GM13976 (cell line): ENCODE data around the gene IRF6.

Source experiments
- DNase-seq: peaks from one replicate; pipeline ENCODE4 v3.0.0; 2012; ENCODE audit warnings: low spot score
- in situ Hi-C: fragments of 300-500 bp; cut with MboI; formaldehyde crosslinking; loops from one replicate; pipeline ENCODE4 v1.12.0; 2022; ENCODE audit warnings: low sequenced_read_pairs, mixed read lengths, inconsistent platforms; ENCODE audit not compliant: unreplicated experiment
- TF ChIP-seq, protein P1 (sequence below): IDR thresholded peaks from 2 replicates; pipeline ENCODE4 v1.5.1; 2012; ENCODE audit warnings: borderline replicate concordance, mild to moderate bottlenecking; ENCODE audit not compliant: insufficient read depth; ENCODE audit errors: extremely low read depth, missing control alignments, control extremely low read depth

The IRF6 gene

GRCh38 chr1:209805875-209806760, at the start of gene IRF6:
Gene IRF6, minus strand, starts transcription at chr1:209806142. Its CDS starts 4,729 bp downstream, at chr1:209801413.
- TF ChIP-seq, protein P1, sequence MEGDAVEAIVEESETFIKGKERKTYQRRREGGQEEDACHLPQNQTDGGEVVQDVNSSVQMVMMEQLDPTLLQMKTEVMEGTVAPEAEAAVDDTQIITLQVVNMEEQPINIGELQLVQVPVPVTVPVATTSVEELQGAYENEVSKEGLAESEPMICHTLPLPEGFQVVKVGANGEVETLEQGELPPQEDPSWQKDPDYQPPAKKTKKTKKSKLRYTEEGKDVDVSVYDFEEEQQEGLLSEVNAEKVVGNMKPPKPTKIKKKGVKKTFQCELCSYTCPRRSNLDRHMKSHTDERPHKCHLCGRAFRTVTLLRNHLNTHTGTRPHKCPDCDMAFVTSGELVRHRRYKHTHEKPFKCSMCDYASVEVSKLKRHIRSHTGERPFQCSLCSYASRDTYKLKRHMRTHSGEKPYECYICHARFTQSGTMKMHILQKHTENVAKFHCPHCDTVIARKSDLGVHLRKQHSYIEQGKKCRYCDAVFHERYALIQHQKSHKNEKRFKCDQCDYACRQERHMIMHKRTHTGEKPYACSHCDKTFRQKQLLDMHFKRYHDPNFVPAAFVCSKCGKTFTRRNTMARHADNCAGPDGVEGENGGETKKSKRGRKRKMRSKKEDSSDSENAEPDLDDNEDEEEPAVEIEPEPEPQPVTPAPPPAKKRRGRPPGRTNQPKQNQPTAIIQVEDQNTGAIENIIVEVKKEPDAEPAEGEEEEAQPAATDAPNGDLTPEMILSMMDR = no peak
- in situ Hi-C loops = no loop called here
- DNase-seq = peak; percentile 93

GRCh38 chr1:209855623-209856022, 49.7 kb upstream of the IRF6 start:
- in situ Hi-C loops = loop anchor here (25.0 kb wide), 1 partner anchor 457 kb away; no protein-coding TSS in a partner anchor
- no peak for DNase-seq
- TF ChIP-seq, protein P1 = no peak

GRCh38 chr1:209855006-209855405, 49.1 kb upstream of the IRF6 start:
- no peak for DNase-seq
- in situ Hi-C loops = loop anchor here (25.0 kb wide), 1 partner anchor 457 kb away; no protein-coding TSS in a partner anchor
- TF ChIP-seq, protein P1 = no peak

- DNase-seq = no peak
- in situ Hi-C loops = loop anchor here (25.0 kb wide), 1 partner anchor 458 kb away; no protein-coding TSS in a partner anchor
- TF ChIP-seq, protein P1 = no peak
These were observed 48.3 kb upstream of the IRF6 start for GRCh38 chr1:209854196-209854595.

DNA sequence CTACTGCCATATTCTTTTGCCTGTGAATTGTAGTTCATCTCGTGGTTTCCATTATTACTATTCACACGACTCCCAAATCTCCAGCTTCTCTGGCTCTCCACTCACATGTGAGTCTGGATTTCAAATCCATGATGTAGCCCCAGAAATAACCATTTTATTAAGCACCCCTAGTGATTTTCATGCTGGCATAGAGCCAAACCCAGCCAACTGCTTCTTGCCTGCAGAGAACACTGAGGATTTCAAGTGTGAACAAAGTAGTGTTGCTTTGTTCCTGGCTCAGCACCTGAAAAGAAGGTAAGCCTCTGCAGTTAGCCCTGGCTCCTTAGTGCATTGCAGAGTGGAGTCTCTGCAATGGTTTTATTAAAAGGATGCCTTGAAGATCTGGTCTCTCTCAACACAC, 47.7 kb upstream of the IRF6 start:
- no peak for DNase-seq
- in situ Hi-C loops = loop anchor here (25.0 kb wide), 1 partner anchor 459 kb away; no protein-coding TSS in a partner anchor
- TF ChIP-seq, protein P1 = no peak

DNA sequence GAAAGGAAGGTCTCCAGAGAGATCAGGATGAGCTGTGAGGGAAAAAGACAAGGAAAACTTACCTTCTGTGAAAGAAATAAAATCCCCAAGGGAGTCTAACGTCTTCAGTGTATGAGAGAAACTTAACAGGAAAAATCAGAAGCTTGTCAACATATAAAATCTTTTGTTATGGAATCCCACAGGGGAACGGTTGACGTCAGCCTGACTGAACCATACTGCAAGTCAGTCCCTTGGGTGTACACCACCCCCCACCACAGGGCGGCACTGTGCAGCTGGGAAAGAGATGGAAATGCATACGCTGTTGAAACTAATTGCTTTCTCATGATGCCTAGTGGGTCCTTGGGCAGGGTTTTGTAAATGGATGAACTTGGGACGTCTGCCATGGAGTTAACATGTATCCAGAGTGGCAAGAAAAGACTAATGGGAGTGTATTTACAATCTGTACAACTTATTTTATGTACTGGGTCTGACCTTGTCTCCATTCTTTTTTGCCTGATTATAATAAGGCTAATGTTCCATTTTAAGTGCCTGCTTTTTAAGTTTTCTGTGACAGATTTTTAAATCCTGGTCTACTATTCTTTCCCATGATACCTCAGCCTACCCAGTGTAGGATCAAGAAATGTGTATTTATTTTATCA, 44.5 kb upstream of the IRF6 start:
- in situ Hi-C loops = loop anchor here (25.0 kb wide), 1 partner anchor 462 kb away; no protein-coding TSS in a partner anchor
- TF ChIP-seq, protein P1 = peak; percentile 49
- DNase-seq = peak; percentile 45
